ENCODE measurements around the gene PPP2R2B. TPM values are rescaled to one million over a fixed set of nuclear protein-coding genes. Genes with fewer than 3 reads are reported as not detected.
"Not testable (repeated sequence)": the region's sequence is repeated elsewhere in the genome, so short reads cannot be mapped to it uniquely, and the experiment has no call there.

PPP2R2B gene
- total RNA-seq, 2 donors from 2014 or later = 0.70 to 2.0 TPM

DNA sequence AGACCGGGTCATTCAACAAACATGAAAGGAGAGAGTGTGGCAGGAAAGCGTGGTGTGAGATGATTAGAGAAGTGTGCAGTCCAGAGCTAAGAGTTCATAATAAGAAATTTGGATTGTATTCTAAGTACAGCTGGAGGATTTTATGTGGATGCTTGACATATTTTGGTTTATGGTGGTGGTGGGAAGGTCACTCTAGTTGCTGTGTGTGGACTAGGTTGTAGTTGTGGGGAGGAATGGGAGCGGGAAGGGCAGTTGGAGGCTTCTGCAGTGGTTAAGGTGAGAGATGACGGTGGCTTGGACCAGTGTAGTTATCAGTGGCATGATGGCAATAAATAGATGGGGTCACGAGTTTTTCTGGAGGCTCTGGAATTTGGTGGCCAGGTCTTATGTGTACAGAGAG, 316.8 kb downstream of the PPP2R2B start:
- H3K36me3 Mint-ChIP-seq (ENCODE audit: insufficient read depth in 2 of 2) = no peaks in the 10 kb centered on the region
- H3K4me1 Mint-ChIP-seq (ENCODE audit: low read depth) = no peaks in the 10 kb centered on the region
- no peak overlapping the region for H3K27ac Mint-ChIP-seq
- DNase-seq = no peak
- no peak overlapping the region for H3K4me3 Mint-ChIP-seq
- H3K27me3 Mint-ChIP-seq (ENCODE audit: low read depth) = peaks cover 20% of the 10 kb centered on the region
- H3K9me3 Mint-ChIP-seq = no peaks in the 10 kb centered on the region
- ATAC-seq (replicated peaks in 1 of 2) = no peak

DNA sequence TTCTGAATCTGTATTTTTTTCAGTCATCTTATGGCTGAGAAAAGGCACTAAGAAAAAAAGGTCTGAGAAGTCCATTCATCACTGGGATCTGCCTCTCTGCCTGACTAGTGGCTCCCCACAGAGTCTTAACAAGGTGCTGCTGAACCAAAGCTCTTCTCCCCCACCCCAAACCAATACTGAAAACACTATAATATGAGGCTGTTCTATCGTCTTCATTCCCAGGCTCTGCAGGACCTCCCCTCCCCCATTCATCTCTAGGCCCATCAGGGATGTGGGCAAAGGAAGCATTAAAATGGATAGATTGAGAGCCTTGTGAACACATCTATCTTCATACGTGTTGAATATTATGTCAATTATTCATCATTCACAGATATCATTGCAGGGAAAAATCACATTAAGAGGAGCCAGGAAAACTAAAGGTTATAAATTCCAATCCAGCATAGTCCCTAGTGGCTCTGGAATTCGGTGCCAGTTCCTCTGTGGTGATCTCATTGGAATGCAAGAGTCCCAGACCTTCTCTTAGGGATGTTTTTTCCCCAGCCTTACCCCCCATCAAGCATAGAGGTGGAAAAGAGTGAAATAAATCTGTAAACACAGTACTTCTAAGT, 318.2 kb downstream of the PPP2R2B start:
- DNase-seq (no peak), ATAC-seq (replicated peaks in 1 of 2) (no peak)
- Mint-ChIP-seq H3K27ac (no peak overlapping the region), H3K9me3 (no peaks in the 10 kb centered on the region), H3K4me1 (ENCODE audit: low read depth) (no peaks in the 10 kb centered on the region), H3K4me3 (no peak overlapping the region), H3K27me3 (ENCODE audit: low read depth) (peaks cover 20% of the 10 kb centered on the region), H3K36me3 (ENCODE audit: insufficient read depth in 2 of 2) (no peaks in the 10 kb centered on the region)

GRCh38 chr5:146556884-146557283, 321.7 kb downstream of the PPP2R2B start:
- H3K9me3 Mint-ChIP-seq, H3K4me3 Mint-ChIP-seq: not testable (repeated sequence)

DNA sequence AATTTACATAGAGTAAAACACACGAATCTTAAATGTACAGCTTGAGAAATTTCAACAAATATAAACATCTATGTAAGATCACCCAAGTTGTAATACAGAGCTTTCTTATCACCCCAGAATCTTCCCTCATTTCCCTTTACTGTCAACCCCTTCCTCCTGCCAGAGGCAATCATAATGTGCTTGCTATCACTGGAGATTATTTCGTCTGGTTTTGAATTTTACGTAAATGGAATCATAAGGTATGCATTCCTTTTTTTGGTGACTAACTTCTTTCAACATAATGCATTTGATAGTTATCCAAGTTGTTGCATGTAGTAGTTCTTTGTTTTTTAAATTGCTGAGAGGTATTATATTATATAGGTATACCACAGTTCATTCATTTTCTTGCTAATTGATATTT, 325.1 kb downstream of the PPP2R2B start:
- Mint-ChIP-seq H3K4me1 (ENCODE audit: low read depth) (no peaks in the 10 kb centered on the region), H3K27me3 (ENCODE audit: low read depth) (peaks cover 30% of the 10 kb centered on the region), H3K4me3 (no peak overlapping the region), H3K9me3 (no peaks in the 10 kb centered on the region), H3K27ac (no peak overlapping the region), H3K36me3 (ENCODE audit: insufficient read depth in 2 of 2) (no peaks in the 10 kb centered on the region)
- ATAC-seq (replicated peaks in 1 of 2) (no peak), DNase-seq (no peak)

More at GRCh38 chr5:146556884-146557283, 321.7 kb downstream of the PPP2R2B start:
- not testable (repeated sequence) for H3K36me3 Mint-ChIP-seq (ENCODE audit: insufficient read depth in 2 of 2); ATAC-seq (replicated peaks in 1 of 2); H3K4me1 Mint-ChIP-seq (ENCODE audit: low read depth); H3K27ac Mint-ChIP-seq; DNase-seq
- peaks cover 20% of the 10 kb centered on the region for H3K27me3 Mint-ChIP-seq (ENCODE audit: low read depth)

GRCh38 chr5:146549615-146550014, 328.9 kb downstream of the PPP2R2B start:
- Mint-ChIP-seq H3K27me3 (ENCODE audit: low read depth) (peaks cover 20% of the 10 kb centered on the region), H3K9me3 (no peaks in the 10 kb centered on the region), H3K36me3 (ENCODE audit: insufficient read depth in 2 of 2) (no peaks in the 10 kb centered on the region), H3K4me3 (no peak overlapping the region), H3K27ac (no peak overlapping the region), H3K4me1 (ENCODE audit: low read depth) (no peaks in the 10 kb centered on the region)
- DNase-seq (no peak), ATAC-seq (replicated peaks in 1 of 2) (no peak)

DNA sequence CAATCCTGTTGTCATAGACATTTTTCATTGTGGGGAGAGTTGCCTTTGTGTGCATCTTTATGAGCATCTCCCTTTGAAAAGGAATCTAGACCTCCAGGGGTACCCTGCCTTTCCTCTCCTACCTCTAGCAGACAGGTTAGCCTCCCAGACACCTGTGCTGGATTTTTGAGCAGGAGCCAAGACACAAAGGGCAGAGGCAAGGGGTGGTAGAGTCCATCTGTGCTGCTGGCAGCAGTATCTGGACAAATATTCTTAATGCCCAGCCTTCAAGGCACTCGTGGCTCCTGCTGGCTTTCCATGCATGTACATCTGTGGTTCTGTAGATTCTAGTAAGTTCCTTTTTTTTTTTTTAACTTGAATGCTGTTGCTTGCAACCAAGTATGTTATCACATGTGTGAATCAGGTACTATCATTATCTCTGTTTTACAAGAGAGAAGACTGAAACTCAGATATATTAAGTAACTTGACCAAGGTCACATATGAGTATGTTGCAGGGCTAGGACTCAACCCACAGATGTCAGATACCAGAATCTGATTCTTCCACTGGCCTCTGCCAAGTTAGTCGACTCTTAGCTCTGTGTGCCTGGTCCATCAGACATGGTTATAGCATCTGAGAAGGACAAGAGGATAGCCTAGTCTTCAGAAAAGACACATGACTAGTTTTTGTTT, 329.6 kb downstream of the PPP2R2B start:
- H3K4me3 Mint-ChIP-seq = no peak overlapping the region
- no peaks in the 10 kb centered on the region for H3K9me3 Mint-ChIP-seq
- DNase-seq (no peak), ATAC-seq (replicated peaks in 1 of 2) (no peak)
- no peak overlapping the region for H3K27ac Mint-ChIP-seq
- no peaks in the 10 kb centered on the region for H3K4me1 Mint-ChIP-seq (ENCODE audit: low read depth)
- H3K36me3 Mint-ChIP-seq (ENCODE audit: insufficient read depth in 2 of 2) = no peaks in the 10 kb centered on the region
- H3K27me3 Mint-ChIP-seq (ENCODE audit: low read depth) = peaks cover 20% of the 10 kb centered on the region

DNA sequence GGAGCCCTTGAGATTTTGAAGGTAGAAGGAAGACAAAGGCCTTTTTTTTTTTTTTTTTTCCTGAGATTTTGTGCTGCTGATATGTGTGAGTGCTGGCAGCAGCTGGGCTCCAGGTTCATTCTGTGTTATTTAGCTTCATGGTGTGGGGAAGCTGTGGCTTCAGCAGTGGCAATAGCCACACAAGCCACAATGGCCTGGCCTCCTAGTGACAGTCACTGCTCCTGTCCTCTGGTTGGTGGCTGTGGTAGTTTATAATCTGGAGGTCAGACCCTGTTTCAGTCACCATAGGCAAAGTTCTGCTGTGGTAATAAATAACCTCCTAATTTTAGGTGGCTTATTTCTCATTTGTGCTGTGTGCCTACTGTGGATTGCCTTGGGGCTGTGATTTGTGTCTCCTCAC, 334.3 kb downstream of the PPP2R2B start:
- peaks cover 5% of the 10 kb centered on the region for H3K27me3 Mint-ChIP-seq (ENCODE audit: low read depth)
- no peaks in the 10 kb centered on the region for H3K4me1 Mint-ChIP-seq (ENCODE audit: low read depth)
- no peaks in the 10 kb centered on the region for H3K9me3 Mint-ChIP-seq
- ATAC-seq (replicated peaks in 1 of 2) = no peak
- DNase-seq = no peak
- H3K36me3 Mint-ChIP-seq (ENCODE audit: insufficient read depth in 2 of 2) = no peaks in the 10 kb centered on the region
- H3K4me3 Mint-ChIP-seq = no peak overlapping the region
- H3K27ac Mint-ChIP-seq = no peak overlapping the region

GRCh38 chr5:146541958-146542849, 336.4 kb downstream of the PPP2R2B start:
- no peak overlapping the region for H3K27ac Mint-ChIP-seq
- ATAC-seq (replicated peaks in 1 of 2) (peak; percentile 80 to 82), DNase-seq (peak; percentile 70 to 74)
- H3K4me1 Mint-ChIP-seq (ENCODE audit: low read depth) = no peaks in the 10 kb centered on the region
- H3K4me3 Mint-ChIP-seq = no peak overlapping the region
- no peaks in the 10 kb centered on the region for H3K9me3 Mint-ChIP-seq
- no peaks in the 10 kb centered on the region for H3K36me3 Mint-ChIP-seq (ENCODE audit: insufficient read depth in 2 of 2)
- no peaks in the 10 kb centered on the region for H3K27me3 Mint-ChIP-seq (ENCODE audit: low read depth)

DNA sequence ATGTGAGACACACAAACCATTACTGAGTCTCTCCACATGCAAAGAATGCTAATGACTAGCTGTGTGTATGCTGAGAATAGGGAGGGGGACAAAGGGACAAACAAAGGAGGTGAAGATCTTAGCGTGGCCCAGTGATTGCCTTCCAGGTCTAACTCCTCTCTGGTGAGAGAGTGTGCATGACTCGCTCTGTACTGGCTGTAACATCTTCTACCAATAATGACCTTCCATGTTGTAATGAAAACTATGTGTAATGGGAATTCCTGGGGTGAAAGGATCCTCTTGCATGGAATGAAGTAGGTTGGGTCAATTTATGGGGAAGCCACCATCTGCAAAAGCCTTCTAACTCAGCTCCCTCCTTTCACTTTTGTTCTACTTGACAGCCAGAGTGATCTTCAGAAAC, 338.1 kb downstream of the PPP2R2B start:
- Mint-ChIP-seq H3K27me3 (ENCODE audit: low read depth) (no peaks in the 10 kb centered on the region), H3K4me3 (no peak overlapping the region), H3K4me1 (ENCODE audit: low read depth) (no peaks in the 10 kb centered on the region), H3K36me3 (ENCODE audit: insufficient read depth in 2 of 2) (no peaks in the 10 kb centered on the region), H3K27ac (no peak overlapping the region), H3K9me3 (no peaks in the 10 kb centered on the region)
- ATAC-seq (replicated peaks in 1 of 2) (no peak), DNase-seq (no peak)

- no peak for ATAC-seq (replicated peaks in 1 of 2)
- no peaks in the 10 kb centered on the region for H3K27me3 Mint-ChIP-seq (ENCODE audit: low read depth)
These were observed 338.6 kb downstream of the PPP2R2B start for GRCh38 chr5:146539973-146540372.

GRCh38 chr5:146538432-146538831, 340.1 kb downstream of the PPP2R2B start:
- H3K27me3 Mint-ChIP-seq (ENCODE audit: low read depth) = no peaks in the 10 kb centered on the region
- ATAC-seq (replicated peaks in 1 of 2) (no peak), DNase-seq (no peak)
- no peak overlapping the region for H3K4me3 Mint-ChIP-seq
- H3K27ac Mint-ChIP-seq = no peak overlapping the region
- H3K9me3 Mint-ChIP-seq = no peaks in the 10 kb centered on the region
- peaks cover 2% of the 10 kb centered on the region for H3K4me1 Mint-ChIP-seq (ENCODE audit: low read depth)
- no peaks in the 10 kb centered on the region for H3K36me3 Mint-ChIP-seq (ENCODE audit: insufficient read depth in 2 of 2)

More at GRCh38 chr5:146539973-146540372, 338.6 kb downstream of the PPP2R2B start:
- Mint-ChIP-seq H3K4me3 (no peak overlapping the region), H3K9me3 (no peaks in the 10 kb centered on the region), H3K4me1 (ENCODE audit: low read depth) (no peaks in the 10 kb centered on the region), H3K36me3 (ENCODE audit: insufficient read depth in 2 of 2) (no peaks in the 10 kb centered on the region), H3K27ac (no peak overlapping the region)
- DNase-seq = no peak

GRCh38 chr5:146533882-146534281, 344.7 kb downstream of the PPP2R2B start:
- H3K4me3 Mint-ChIP-seq = no peak overlapping the region
- H3K9me3 Mint-ChIP-seq = no peaks in the 10 kb centered on the region
- no peak for ATAC-seq (replicated peaks in 1 of 2)
- peaks cover 6% of the 10 kb centered on the region for H3K4me1 Mint-ChIP-seq (ENCODE audit: low read depth)
- no peak for DNase-seq
- no peak overlapping the region for H3K27ac Mint-ChIP-seq
- no peaks in the 10 kb centered on the region for H3K27me3 Mint-ChIP-seq (ENCODE audit: low read depth)
- no peaks in the 10 kb centered on the region for H3K36me3 Mint-ChIP-seq (ENCODE audit: insufficient read depth in 2 of 2)

- DNase-seq (peak; percentile 75 to 79), ATAC-seq (replicated peaks in 1 of 2) (peak; percentile 93)
- Mint-ChIP-seq H3K4me1 (ENCODE audit: low read depth) (peaks cover 6% of the 10 kb centered on the region), H3K4me3 (no peak overlapping the region), H3K9me3 (no peaks in the 10 kb centered on the region), H3K27me3 (ENCODE audit: low read depth) (no peaks in the 10 kb centered on the region), H3K27ac (no peak overlapping the region), H3K36me3 (ENCODE audit: insufficient read depth in 2 of 2) (no peaks in the 10 kb centered on the region)
These were observed 345.2 kb downstream of the PPP2R2B start for GRCh38 chr5:146533260-146533857.
